Nephron progenitor cell (in vitro differentiated cells): ENCODE measurements around the gene HMGXB4.

Source experiments
- DNase-seq: peaks from one replicate; pipeline ENCODE4 v3.0.0; 2021
- H3K27ac Mint-ChIP-seq: 2 replicates; pipeline ENCODE4 v1.8.0; 2021; ENCODE audit warnings: mild to moderate bottlenecking, moderate library complexity, mixed read lengths
- H3K27me3 Mint-ChIP-seq: 2 replicates; pipeline ENCODE4 v1.8.0; 2021; ENCODE audit warnings: mild to moderate bottlenecking, low read depth, mixed read lengths; ENCODE audit not compliant: poor library complexity
- H3K36me3 Mint-ChIP-seq: 2 replicates; pipeline ENCODE4 v1.8.0; 2021; ENCODE audit warnings: low read depth, mixed read lengths
- H3K4me1 Mint-ChIP-seq: 2 replicates; pipeline ENCODE4 v1.8.0; 2021; ENCODE audit warnings: mixed read lengths
- H3K4me3 Mint-ChIP-seq: 2 replicates; pipeline ENCODE4 v1.8.0; 2021; ENCODE audit warnings: mild to moderate bottlenecking, moderate library complexity, mixed read lengths
- H3K9me3 Mint-ChIP-seq: 2 replicates; pipeline ENCODE4 v1.8.0; 2021; ENCODE audit warnings: mild to moderate bottlenecking, moderate library complexity, mixed read lengths
- CTCF ChIP-seq: fragments of 200-600 bp; sonication (generic); IDR thresholded peaks from 2 replicates; pipeline ENCODE4 v1.5.0; 2021; ENCODE audit warnings: antibody characterized with exemption

Gene HMGXB4

GRCh38 chr22:35335936-35336781, 78.9 kb downstream of the HMGXB4 start:
- peak overlapping the region; percentile 92 for H3K27ac Mint-ChIP-seq
- no peaks in the 10 kb centered on the region for H3K9me3 Mint-ChIP-seq
- H3K36me3 Mint-ChIP-seq = peaks cover 25% of the 10 kb centered on the region
- no peak for DNase-seq
- no peaks in the 10 kb centered on the region for H3K27me3 Mint-ChIP-seq
- H3K4me1 Mint-ChIP-seq = peaks cover 19% of the 10 kb centered on the region
- TF ChIP-seq CTCF = no peak
- no peak overlapping the region for H3K4me3 Mint-ChIP-seq

GRCh38 chr22:35337932-35338331, 80.6 kb downstream of the HMGXB4 start:
- no peak for TF ChIP-seq CTCF
- DNase-seq = no peak
- peak overlapping the region; percentile 75 for H3K27ac Mint-ChIP-seq
- H3K36me3 Mint-ChIP-seq = peaks cover 22% of the 10 kb centered on the region
- H3K9me3 Mint-ChIP-seq = no peaks in the 10 kb centered on the region
- H3K27me3 Mint-ChIP-seq = no peaks in the 10 kb centered on the region
- peaks cover 19% of the 10 kb centered on the region for H3K4me1 Mint-ChIP-seq
- no peak overlapping the region for H3K4me3 Mint-ChIP-seq

- H3K36me3 Mint-ChIP-seq = peaks cover 15% of the 10 kb centered on the region
- H3K4me1 Mint-ChIP-seq = peaks cover 14% of the 10 kb centered on the region
- no peak for DNase-seq
- no peak overlapping the region for H3K27ac Mint-ChIP-seq
- no peaks in the 10 kb centered on the region for H3K27me3 Mint-ChIP-seq
- H3K9me3 Mint-ChIP-seq = no peaks in the 10 kb centered on the region
- TF ChIP-seq CTCF = no peak
- H3K4me3 Mint-ChIP-seq = no peak overlapping the region
Observed at GRCh38 chr22:35341090-35341874, 84.0 kb downstream of the HMGXB4 start.

GRCh38 chr22:35342390-35342789, 85.1 kb downstream of the HMGXB4 start:
- Mint-ChIP-seq H3K36me3 (peaks cover 15% of the 10 kb centered on the region), H3K4me3 (no peak overlapping the region)
- TF ChIP-seq CTCF = no peak

GRCh38 chr22:35343664-35344550, 86.6 kb downstream of the HMGXB4 start:
- Mint-ChIP-seq H3K27me3 (no peaks in the 10 kb centered on the region), H3K4me3 (no peak overlapping the region), H3K9me3 (no peaks in the 10 kb centered on the region), H3K27ac (no peak overlapping the region), H3K36me3 (peaks cover 15% of the 10 kb centered on the region), H3K4me1 (no peaks in the 10 kb centered on the region)
- no peak for TF ChIP-seq CTCF
- DNase-seq = no peak

More at GRCh38 chr22:35342390-35342789, 85.1 kb downstream of the HMGXB4 start:
- H3K4me1 Mint-ChIP-seq = peaks cover 10% of the 10 kb centered on the region
- no peaks in the 10 kb centered on the region for H3K27me3 Mint-ChIP-seq
- no peak for DNase-seq
- H3K9me3 Mint-ChIP-seq = no peaks in the 10 kb centered on the region
- no peak overlapping the region for H3K27ac Mint-ChIP-seq
